DND-41 (cell line): ENCODE results near the gene HRAS.
"Not testable (repeated sequence)": the region's sequence is repeated elsewhere in the genome, so short reads cannot be mapped to it uniquely, and the experiment has no call there.

Experiments used
- ATAC-seq: fragments of 200-7000 bp; cut with Tn5 transposase; 3 replicates; pipeline ENCODE4 v1.9.1; 2021; ENCODE audit warnings: low read depth; ENCODE audit not compliant: insufficient read depth
- DNase-seq: peaks from one replicate; pipeline ENCODE4 v3.0.0-alpha.2; 2020
- H2AFZ ChIP-seq: 2 replicates; pipeline ENCODE4 v1.6.0; 2012; ENCODE audit warnings: low read depth, low read length
- H3K27ac ChIP-seq: 2 replicates; pipeline ENCODE4 v1.5.1; 2012; ENCODE audit warnings: low read length, inconsistent platforms
- H3K27me3 ChIP-seq: fragments of 200-600 bp; sonication (generic); 2 replicates; pipeline ENCODE4 v1.6.0; 2012; ENCODE audit warnings: low read length, mild to moderate bottlenecking, inconsistent platforms; ENCODE audit not compliant: insufficient read depth, poor library complexity
- H3K36me3 ChIP-seq: 2 replicates; pipeline ENCODE4 v1.5.1; 2012; ENCODE audit warnings: low read length, inconsistent platforms; ENCODE audit not compliant: insufficient read depth
- H3K4me1 ChIP-seq: 2 replicates; pipeline ENCODE4 v1.5.1; 2012; ENCODE audit warnings: mild to moderate bottlenecking, low read length; ENCODE audit not compliant: insufficient read depth
- H3K4me2 ChIP-seq: 2 replicates; pipeline ENCODE4 v1.6.0; 2012; ENCODE audit warnings: mild to moderate bottlenecking, moderate library complexity, low read length, inconsistent platforms; ENCODE audit not compliant: insufficient read depth
- H3K4me3 ChIP-seq, 2 experiments: fragments of 200-600 bp in 1 of 2; shearing (Covaris generic) in 1 of 2; 2 replicates each; pipeline ENCODE4 v1.5.1; 2012 to 2016; ENCODE audit warnings: inconsistent platforms in 2 of 2, low read length in 2 of 2, mild to moderate bottlenecking in 2 of 2, low read depth in 1 of 2, moderate library complexity in 1 of 2
- H3K79me2 ChIP-seq: 2 replicates; pipeline ENCODE4 v1.6.0; 2012; ENCODE audit warnings: low read length, inconsistent platforms; ENCODE audit not compliant: insufficient read depth
- H3K9ac ChIP-seq: 2 replicates; pipeline ENCODE4 v1.6.0; 2012; ENCODE audit warnings: low read depth, mild to moderate bottlenecking, inconsistent platforms, low read length, moderate library complexity
- H3K9me3 ChIP-seq: 2 replicates; pipeline ENCODE4 v1.5.1; 2012; ENCODE audit warnings: low read length, moderate library complexity, mild to moderate bottlenecking, inconsistent platforms; ENCODE audit not compliant: insufficient read depth, severe bottlenecking
- H4K20me1 ChIP-seq: 2 replicates; pipeline ENCODE4 v1.6.0; 2012; ENCODE audit warnings: low read length; ENCODE audit not compliant: insufficient read depth
- CTCF ChIP-seq: IDR thresholded peaks from 2 replicates; pipeline ENCODE4 v1.5.1; 2012; ENCODE audit warnings: borderline replicate concordance, low read length, moderate library complexity, mild to moderate bottlenecking; ENCODE audit not compliant: poor library complexity, severe bottlenecking; ENCODE audit errors: extremely low read depth
- EZH2 ChIP-seq: IDR thresholded peaks from 3 replicates; pipeline ENCODE4 v1.6.1; 2012; ENCODE audit warnings: borderline replicate concordance, low read depth, mild to moderate bottlenecking, moderate library complexity, low read length, inconsistent platforms; ENCODE audit not compliant: severe bottlenecking

HRAS gene

GRCh38 chr11:574632-575312, 39.4 kb upstream of the HRAS start:
- H3K9ac ChIP-seq, result peak overlapping the region; percentile 61; the same call in 1 of the 2 replicates
- H3K27me3 ChIP-seq, result no peaks in the 10 kb centered on the region
- ATAC-seq, result no peak
- TF ChIP-seq CTCF, result no peak
- no peak overlapping the region for H3K27ac ChIP-seq
- peak overlapping the region; percentile 96 for H3K4me2 ChIP-seq
- peaks cover 30% of the 10 kb centered on the region for H4K20me1 ChIP-seq
- no peak overlapping the region for H2AFZ ChIP-seq
- peaks cover 38% of the 10 kb centered on the region for H3K4me1 ChIP-seq
- H3K36me3 ChIP-seq, result peaks cover 28% of the 10 kb centered on the region
- no peak for DNase-seq
- peak overlapping the region in 1 of 2 experiments; percentile 60; a peak in 2 of 4 replicates for H3K4me3 ChIP-seq
- no peaks in the 10 kb centered on the region for H3K9me3 ChIP-seq
- H3K79me2 ChIP-seq, result peaks cover 33% of the 10 kb centered on the region

- DNase-seq, result not testable (repeated sequence)
Measured at GRCh38 chr11:574031-574570, 38.7 kb upstream of the HRAS start.

GRCh38 chr11:573146-573759, 37.9 kb upstream of the HRAS start:
- Histone ChIP-seq H3K4me3 (no peak overlapping the region), H3K4me1 (peaks cover 33% of the 10 kb centered on the region), H3K9ac (no peak overlapping the region), H3K4me2 (no peak overlapping the region), H3K36me3 (peaks cover 18% of the 10 kb centered on the region), H2AFZ (no peak overlapping the region), H3K79me2 (peaks cover 18% of the 10 kb centered on the region), H4K20me1 (peaks cover 15% of the 10 kb centered on the region), H3K27me3 (no peaks in the 10 kb centered on the region), H3K27ac (no peak overlapping the region), H3K9me3 (no peaks in the 10 kb centered on the region)
- ATAC-seq, result no peak
- DNase-seq, result no peak
- TF ChIP-seq CTCF (no peak), EZH2 (no peak)

More at GRCh38 chr11:574031-574570, 38.7 kb upstream of the HRAS start:
- H3K4me1 ChIP-seq, result peaks cover 38% of the 10 kb centered on the region
- not testable (repeated sequence) for ATAC-seq, H3K4me2 ChIP-seq, H2AFZ ChIP-seq, H3K27ac ChIP-seq, H3K4me3 ChIP-seq, H3K9me3 ChIP-seq, H3K27me3 ChIP-seq, H3K9ac ChIP-seq
- peaks cover 26% of the 10 kb centered on the region for H3K79me2 ChIP-seq
- peaks cover 21% of the 10 kb centered on the region for H3K36me3 ChIP-seq
- H4K20me1 ChIP-seq, result peaks cover 23% of the 10 kb centered on the region

- DNase-seq, result no peak
- no peaks in the 10 kb centered on the region for H3K27me3 ChIP-seq
- H3K27ac ChIP-seq, result no peak overlapping the region
- H4K20me1 ChIP-seq, result peaks cover 7% of the 10 kb centered on the region
- no peak overlapping the region for H2AFZ ChIP-seq
- TF ChIP-seq EZH2 (no peak), CTCF (no peak)
- H3K4me3 ChIP-seq, result no peak overlapping the region
- ATAC-seq, result no peak
- H3K9ac ChIP-seq, result no peak overlapping the region
- H3K36me3 ChIP-seq, result peaks cover 16% of the 10 kb centered on the region; the same call in 1 of the 2 replicates
- H3K79me2 ChIP-seq, result peaks cover 14% of the 10 kb centered on the region
- no peak overlapping the region for H3K4me2 ChIP-seq
- H3K9me3 ChIP-seq, result no peaks in the 10 kb centered on the region
- peaks cover 35% of the 10 kb centered on the region for H3K4me1 ChIP-seq
Measured at GRCh38 chr11:571802-572185, 36.4 kb upstream of the HRAS start.
